GM18907 (cell line): ENCODE data around the gene SLC66A2.
"Not testable (repeated sequence)": the region's sequence is repeated elsewhere in the genome, so short reads cannot be mapped to it uniquely, and the experiment has no call there.

Experiments
- ATAC-seq: cut with Tn5 transposase; IDR thresholded peaks from one replicate; pipeline ENCODE4 v1.9.1; 2021; ENCODE audit warnings: mild to moderate bottlenecking, moderate library complexity; ENCODE audit not compliant: unreplicated experiment

The SLC66A2 gene

DNA sequence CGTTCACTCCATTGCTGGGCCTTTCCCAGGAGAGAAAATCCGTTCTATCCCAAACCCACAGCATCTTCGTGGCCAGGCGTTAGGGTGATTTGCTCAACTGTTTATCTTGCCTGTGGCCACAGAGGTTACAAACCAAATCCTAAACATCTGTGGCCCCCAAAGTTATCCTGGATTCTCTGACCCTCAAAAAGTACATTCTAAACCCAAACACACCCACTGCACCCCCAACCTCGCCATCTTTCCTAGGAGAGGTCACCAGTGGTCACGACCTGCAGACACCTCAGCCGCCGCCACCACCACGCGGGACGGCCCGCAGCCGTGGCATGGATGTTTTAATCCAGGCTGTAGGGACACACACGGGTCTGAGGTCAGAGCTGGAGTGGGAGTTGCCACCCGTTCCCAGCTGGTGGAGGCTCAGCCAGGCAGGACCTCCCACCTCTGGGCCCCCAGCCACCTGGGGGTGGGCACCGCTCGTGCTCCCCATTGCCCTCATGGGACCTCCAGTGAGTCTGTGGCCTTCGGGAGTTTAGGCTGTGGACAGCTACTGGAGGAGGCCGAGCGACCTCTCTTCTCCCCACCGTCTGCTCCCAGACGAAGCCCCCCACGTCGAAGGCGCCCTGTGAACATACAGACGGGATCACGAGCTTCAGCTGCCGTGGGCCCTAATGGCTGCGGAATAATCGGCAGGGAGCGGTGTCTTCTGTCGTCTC, 81.7 kb downstream of the SLC66A2 start:
- no peak for ATAC-seq

DNA sequence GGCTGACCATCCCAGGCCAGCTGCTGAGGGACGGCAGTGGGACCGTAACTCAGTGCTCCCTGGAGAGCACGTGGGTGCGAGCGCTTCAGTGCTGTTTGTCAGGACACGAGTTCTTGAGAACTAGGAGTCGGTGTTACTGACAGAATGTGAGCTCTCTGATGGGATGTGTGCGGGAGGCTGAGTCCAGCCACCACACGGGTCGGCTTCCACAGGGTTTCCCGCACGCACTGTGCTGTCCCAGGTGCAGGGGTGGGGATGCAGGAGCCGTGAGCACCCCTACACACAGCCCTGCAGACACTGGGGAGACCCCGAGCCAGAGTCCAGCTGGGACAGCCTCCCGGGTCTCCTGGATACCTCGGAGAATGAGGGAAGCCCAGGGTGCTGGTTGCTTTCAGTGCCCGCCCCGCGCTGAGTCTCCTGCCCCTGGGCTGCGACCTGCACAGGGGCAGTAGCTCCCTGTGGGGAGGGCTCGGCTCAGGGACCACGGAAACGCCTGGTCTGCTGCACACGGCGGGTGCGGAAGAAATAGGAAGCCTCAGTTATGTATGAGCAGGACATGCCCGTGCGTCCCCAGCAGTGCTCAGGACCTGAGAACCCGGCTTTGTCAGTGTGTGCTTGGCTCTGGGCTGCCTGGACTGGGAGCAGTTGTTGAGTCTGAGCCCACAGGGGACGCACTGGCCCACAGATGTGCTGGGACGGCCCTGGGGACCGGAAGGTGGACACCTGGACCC, 82.5 kb downstream of the SLC66A2 start:
- ATAC-seq, result no peak

DNA sequence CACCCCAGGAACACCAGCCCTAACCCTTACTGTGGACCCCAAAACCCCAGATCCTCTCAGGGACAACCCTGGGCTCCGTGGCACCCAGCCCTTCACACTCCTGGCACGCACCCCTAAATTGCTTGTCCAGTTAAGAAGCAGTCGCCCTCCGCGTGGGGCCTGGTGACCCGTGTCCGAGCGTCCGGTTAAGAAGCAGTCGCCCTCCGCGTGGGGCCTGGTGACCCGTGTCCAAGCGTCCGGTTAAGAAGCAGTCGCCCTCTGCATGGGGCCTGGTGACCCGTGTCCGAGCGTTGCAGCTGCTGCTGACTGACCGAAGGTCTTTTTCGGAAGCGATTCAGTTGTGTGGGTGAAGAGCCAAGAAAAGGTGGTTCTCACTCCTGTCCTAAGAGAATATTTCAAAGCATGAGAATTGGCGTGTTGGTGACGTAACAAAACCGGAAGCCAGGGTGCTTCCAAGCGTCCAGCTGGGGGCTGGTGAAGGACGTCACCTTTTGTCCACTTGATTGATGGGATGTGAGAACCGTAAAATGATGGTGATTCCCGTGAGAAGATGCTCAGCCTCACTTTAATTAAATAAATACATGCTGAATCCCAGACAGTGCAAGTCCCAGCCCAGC, 83.2 kb downstream of the SLC66A2 start:
- no peak for ATAC-seq

DNA sequence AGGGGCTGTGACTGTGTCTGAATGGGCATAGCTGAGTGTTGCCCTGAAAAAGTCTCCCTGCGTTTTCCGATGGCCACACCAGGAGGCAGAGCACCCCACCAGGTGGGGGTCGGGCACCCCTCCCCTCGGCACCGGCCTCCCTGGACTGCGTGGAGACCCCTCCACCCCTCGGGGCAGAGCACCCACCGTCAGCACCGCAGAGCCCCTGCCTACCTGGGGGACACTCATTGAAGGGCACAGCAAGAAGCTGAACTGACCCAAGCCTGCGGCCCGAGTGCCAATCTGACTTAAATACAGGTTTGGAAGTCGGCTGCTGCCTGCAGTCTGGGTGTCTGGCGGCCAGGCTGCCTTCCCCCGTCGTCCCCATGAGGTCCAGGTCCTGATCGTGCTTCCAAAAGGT, 83.8 kb downstream of the SLC66A2 start:
- no peak for ATAC-seq

DNA sequence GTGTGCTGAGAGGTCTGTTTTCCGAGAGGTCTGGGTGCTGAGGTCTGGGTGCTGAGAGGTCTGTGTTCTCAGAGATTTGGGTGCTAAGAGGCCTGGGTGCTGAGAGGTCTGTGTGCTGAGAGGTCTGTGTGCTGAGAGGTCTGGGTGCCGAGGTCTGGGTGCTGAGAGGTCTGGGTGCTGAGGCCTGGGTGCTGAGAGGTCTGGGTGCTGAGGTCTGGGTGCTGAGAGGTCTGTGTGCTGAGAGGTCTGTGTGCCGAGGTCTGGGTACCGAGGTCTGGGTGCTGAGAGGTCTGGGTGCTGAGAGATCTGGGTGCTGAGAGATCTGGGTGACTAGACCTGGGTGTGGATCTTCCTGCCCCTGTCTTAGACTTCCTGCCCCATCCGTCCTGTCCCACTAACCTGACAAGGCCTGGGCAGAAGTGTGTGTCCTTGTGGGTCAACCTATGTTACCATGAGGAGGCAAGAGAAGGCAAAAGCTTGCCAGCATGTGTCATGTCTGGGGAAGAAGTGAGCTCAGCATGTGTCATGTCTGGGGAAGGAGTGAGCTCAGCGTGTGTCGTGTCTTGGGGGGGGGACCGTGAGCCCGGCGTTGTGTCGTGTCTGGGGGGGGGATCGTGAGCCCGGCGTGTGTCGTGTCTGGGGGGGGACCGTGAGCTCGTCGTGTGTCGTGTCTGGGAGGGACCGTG, 84.4 kb downstream of the SLC66A2 start:
- no peak for ATAC-seq

DNA sequence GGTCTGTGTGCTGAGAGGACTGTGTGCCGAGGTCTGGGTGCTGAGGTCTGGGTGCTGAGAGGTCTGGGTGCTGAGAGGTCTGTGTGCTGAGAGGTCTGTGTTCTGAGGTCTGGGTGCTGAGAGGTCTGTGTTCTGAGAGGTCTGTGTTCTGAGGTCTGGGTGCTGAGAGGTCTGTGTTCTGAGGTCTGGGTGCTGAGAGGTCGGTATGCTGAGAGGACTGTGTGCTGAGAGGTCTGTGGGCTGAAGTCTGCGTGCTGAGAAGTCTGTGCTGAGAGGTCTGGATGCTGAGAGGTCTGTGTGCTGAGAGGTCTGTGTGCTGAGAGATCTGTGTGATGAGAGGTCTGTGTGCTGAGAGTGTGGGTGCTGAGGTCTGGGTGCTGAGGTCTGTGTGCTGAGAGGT, 85.5 kb downstream of the SLC66A2 start:
- ATAC-seq, result not testable (repeated sequence)

DNA sequence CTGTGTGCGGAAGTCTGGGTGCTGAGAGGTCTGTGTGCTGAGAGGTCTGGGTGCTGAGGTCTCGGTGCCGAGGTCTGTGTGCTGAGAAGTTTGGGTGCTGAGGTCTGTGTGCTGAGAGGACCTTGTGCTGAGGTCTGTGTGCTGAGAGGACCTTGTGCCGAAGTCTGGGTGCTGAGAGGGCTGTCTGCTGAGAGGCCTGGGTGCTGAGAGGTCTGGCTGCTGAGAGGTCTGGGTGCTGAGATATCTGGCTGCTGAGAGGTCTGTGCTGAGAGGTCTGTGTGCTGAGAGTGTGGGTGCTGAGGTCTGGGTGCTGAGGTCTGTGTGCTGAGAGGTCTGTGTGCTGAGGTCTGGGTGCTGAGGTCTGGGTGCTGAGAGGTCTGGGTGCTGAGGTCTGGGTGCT, 86.5 kb downstream of the SLC66A2 start:
- not testable (repeated sequence) for ATAC-seq

DNA sequence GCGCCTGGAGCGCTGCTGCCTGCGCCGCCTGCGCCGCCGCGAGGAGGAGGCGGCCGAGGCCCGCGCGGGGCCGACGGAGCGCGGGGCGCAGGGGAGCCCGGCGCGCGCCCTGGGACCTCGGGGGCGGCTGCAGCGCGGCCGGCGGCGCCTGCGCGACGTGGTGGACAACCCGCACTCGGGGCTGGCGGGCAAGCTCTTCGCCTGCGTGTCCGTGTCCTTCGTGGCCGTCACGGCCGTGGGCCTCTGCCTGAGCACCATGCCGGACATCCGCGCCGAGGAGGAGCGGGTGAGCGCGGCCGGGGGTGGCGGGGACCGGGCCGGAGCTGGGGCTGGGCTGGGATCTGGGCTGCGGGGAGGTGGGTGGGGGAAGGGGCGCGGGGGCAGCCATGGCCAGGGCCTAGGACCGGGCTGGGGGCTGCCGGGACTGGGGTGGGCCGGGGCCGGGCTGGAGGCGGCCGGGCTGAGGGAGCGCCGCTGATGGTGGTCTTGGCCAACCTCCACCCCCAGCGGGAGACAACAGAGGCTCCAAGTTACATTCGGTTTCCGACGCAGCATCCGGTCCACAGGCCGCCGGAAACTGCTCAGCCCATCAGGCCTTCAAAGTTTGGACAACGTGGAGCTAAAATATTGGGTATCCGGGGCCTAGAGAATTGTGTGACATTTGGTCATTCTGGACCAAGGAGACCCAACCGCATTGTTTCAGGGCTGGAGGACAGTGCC, 87.3 kb downstream of the SLC66A2 start:
- no peak for ATAC-seq

DNA sequence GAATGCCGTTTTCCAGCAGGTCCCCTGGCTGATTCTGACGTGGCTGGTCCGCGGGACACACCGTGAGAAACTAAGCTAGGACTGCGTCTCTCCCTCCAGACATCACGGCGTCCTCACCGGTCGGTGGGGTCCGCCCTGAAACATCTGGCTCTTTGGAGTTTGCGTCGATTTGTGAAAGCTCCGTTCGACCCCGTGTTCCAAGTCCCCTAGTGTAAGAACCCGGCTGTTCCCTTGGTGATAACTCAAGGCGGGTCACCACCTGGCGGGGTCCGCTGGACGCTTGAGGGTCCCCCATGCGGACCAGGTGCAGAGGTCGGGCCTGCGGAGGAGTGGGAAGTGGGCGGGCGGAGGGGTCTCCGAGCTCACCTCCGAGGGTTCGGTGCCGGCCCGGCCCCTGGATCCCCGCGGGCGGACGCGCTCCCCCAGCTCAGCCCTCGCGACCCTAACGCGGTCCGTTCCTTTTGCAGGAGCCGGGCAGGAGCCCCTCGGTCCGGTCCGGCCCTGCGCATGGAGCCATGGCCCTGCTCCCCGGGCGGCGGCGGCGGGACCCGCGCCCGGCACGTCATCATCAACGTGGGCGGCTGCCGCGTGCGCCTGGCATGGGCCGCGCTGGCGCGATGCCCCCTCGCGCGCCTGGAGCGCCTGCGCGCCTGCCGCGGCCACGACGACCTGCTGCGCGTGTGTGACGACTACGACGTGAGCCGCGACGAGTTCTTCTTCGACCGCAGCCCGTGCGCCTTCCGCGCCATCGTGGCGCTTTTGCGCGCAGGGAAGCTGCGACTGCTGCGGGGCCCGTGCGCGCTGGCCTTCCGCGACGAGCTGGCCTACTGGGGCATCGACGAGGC, 88.1 kb downstream of the SLC66A2 start:
- ATAC-seq, result no peak

DNA sequence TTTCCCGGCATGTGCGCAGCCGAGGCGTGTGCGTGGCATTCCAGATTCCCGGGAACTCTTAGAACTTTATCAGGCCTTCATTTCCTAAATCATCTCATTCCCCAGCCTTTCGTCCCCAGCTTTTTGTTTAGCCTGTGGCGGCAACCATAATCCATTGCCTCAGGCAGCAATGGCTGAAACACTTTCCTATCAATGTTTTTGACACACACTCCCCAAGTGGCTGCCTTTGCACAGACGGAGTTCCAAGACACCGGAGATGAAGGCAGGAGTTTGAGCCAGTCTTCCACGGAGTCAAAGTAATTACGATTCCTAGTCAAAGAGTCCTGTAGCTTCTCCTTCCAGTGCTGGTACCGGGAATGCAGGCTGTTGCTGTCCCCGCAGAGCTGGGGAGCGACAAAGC, 88.9 kb downstream of the SLC66A2 start:
- ATAC-seq, result no peak

DNA sequence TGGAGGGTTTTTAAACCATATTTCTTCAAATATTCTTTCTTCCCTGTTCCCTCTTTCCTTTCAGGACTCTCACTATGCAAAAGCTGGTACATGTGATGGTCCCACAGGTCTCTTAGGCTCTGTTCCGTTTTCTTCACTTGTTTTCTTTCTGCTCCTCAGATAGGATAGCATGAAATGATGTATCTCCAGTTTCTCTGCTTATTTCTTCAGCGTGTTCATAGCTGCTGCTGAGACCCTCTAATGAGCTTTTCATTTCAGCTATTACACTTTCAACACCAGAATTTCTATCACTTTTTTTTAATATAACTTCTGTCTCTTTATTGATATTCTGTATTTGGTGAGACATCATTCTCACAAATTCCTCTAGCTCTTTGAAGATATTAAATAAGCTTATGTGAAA, 89.8 kb downstream of the SLC66A2 start:
- no peak for ATAC-seq

DNA sequence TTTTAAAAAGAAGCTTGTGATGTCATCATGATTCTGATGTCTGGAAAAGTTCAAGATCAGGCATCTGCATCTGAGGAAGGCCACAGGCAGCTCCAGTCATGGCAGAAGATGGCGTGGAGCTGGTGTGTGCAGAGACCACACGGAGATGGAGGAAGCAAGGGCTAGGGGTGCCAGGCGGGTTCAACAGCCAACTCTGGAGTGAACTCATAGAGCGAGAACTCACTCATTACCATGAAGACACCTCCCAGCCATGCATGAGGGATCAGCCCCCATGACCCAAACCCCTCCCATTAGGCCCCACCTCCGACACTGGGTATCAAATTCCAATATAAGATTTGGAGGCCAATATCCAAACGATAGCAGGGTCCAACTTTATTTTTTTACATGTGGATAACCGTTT, 92.1 kb downstream of the SLC66A2 start:
- ATAC-seq, result no peak

DNA sequence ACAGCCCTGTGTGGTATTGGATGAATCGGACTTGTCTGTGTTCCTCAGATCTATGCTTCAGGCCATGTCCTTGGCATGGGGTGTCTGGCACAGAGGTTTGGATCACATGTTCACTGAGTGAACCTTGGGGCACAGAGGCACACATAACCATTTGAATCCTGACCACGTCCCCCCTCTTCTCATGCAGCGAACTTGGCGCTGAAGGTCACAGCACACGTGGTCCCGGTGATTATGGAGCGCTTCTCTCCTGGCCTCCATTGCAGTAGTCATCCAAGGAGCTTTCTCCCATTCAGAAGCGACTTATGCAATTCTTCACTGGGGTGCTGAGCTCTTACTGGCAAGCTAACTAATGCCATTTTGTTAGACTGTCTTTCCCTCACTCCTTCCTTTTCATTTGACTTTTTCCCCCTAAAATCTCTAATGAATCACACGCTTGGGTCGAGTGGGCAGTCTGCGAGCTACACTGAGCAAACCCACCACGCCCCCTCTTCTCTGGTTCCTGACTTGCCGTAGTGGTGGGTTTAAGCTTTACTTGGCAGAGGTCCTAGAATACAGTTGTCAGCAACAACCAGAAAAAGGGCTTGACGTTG, 94.3 kb downstream of the SLC66A2 start:
- ATAC-seq, result no peak

DNA sequence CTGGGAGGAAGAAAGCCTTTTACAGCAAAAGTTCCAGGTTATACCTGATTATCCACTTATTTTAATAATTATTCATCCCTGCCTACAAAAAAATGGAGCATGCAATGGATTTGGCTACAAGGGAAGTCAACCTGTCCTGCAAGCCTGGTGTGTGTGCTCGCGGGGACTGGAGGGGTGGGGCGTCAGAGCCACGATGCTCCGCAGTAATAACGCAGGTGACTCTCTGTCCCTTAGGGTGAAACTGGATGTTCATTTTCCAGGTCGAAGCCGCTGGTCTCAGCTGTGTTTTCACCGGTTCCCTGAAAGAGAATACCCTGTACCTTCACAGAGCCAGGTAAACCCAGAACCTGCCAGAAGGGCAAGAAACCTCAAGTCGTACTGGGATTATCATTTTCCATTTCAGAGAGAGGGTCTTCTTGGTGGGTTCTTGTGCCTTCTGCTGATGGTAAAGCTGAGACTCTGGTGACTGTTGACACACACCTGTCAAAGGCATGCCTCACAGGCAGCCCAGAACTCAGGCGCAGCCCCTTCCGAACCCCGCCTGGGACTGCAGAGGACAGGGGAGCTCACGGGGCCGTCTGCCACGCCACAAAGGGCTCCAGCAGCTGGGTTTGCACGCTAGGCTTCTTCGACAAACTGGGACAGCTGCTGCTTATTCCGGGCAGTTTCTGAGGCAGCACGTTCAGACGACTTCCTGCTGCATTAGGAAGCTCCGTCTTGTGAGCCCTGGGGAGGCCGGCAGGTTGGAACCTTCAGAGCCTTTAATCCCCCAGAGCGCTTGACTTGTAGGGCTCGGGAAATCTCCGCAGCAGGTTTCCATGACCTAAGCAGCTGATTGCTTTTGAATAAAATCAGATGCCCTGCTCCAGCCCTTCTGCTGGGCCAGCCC, 95.1 kb downstream of the SLC66A2 start:
- peak; percentile 56 for ATAC-seq

DNA sequence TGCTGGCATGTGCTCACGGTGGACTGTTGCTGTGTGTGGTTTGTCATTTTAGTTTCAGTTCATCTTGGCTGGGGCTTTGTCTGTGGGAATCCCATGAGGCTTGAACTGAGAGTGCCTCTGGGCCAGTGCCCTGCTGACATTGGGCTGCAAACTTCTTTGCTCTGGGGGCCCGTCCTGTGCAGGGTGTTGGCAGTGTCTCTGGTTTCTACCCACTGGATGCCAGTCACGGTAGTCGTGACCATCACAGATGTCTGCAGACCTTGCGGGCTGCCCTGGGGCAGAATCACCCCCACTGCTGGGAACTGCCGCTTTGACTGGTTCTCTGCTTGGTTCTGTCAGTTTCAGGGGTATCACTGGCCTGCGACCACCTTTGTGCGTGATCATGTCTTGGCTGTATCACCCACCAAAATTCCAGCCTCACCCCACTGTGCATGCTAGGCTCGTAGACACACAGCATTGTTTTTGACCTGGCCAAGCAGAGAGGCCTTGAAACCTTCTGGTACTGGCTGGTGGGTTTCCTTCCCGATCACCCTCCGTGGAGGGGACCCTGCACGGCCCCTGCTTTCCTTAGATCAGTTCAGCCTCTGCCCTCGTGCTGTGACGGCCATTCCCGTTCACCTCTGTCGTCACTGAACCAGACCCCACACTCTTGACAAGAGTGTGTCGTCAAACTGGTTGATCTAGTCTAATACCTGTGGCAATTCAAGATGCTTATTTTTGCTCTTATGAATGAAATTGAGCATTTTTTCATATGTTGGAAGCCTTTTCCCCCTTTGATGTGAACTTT, 96.1 kb downstream of the SLC66A2 start:
- ATAC-seq, result peak; percentile 90

DNA sequence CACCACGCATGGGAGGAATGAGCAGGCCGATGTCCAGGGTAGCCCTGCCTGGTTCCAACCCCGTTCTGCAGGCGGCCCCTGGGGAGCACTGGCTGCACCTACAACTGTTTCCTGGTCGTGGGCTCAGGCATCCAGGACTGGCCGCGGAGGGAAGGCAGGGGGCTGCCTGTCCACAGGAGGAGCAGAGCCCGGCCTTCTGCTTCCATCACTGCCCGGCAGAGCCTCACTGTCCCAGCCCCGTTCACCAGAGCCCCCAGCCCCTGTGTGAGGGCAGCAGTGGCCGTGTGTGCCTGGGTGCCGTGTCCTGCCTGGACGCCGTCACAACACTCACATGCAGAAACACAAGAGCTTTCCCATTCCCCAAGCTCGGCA, 97.5 kb downstream of the SLC66A2 start:
- no peak for ATAC-seq

DNA sequence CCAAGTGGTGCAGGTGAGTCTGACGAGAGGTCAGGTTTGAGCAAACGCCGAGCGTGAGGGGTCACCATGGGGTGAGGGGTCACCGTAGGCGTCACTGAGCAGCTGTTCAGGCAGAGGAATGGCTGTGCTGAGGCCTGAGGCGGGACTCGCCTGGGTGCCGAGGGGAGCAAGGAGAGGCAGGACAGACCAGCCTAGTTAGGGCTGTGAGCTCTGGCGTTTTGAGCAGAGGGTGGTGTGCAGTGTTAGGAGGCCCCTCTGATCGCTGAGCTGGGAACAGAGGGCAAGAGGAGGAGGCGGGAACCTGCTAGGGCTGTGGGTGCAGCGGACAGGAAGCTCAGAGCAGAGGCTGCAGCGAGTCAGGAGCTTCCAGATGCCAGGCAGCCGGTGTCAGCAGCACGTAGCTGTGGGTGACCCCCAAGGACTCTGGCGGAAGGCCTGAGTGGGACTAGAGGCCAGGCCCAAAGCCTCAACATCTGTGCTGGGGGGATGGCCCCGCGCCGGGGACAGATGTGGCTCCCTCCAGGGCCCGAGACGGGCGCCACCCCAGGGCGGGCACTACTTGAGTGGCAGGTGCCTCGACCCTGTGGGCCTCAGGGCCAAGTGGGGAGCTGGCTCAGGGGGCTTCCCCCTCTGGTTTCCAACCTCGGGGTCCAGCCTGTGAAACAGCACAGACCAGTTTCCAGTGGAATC, 98.0 kb downstream of the SLC66A2 start:
- ATAC-seq, result no peak
